ENCODE data around the gene EPHA8. TPM values are rescaled to one million over a fixed set of nuclear protein-coding genes. Genes with fewer than 3 reads are reported as not detected.

The EPHA8 gene
- total and polyA plus RNA-seq, 7 donors, result 0.01 to 0.03 TPM; not detected in 5

- intact Hi-C loops (cut with DNase I), result no loop called here
- TF ChIP-seq CTCF (IDR thresholded peaks at IDR 0.05), result no peak
- ATAC-seq (no peak), DNase-seq (peak in 1 of 2 donors; percentile 26)
- Histone ChIP-seq H3K27ac (no peak overlapping the region), H3K36me3 (ENCODE audit: insufficient read depth in 1 of 2, low read depth in 1 of 2) (no peaks in the 10 kb centered on the region), H3K27me3 (ENCODE audit: insufficient read depth in 3 of 3, low read length in 2 of 3) (peaks cover 0 to 35% (median 7%) of the 10 kb centered on the region in 3 donors), H3K9me3 (no peaks in the 10 kb centered on the region), H3K4me1 (no peaks in the 10 kb centered on the region), H3K4me3 (no peak overlapping the region)
- 73 to 81% (median 74%) methylated on average over 8 of the region's 8 CpGs for WGBS, 3 donors
Observed at GRCh38 chr1:22591576-22591975, 28.3 kb downstream of the EPHA8 start.

DNA sequence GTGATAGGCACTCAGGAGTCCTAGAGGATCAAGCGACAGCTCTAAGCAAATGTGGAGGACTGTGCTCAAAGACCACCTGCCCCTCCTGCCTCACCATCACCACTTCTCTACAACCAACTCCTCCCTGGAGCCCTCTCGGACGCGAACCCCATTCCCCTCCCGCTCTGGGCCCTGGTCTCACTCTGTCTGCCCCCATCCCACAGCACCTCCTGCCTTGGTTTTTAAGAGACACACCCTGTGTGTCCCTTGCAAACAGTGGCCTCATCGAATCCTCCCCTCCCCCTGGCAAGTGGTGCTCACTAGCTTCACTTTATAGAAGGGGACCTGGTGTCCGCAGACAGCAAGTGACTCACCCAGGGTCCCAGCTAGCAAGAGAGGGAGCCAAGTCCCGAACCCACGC is 28.8 kb downstream of the EPHA8 start:
- Histone ChIP-seq H3K4me1 (no peaks in the 10 kb centered on the region), H3K27ac (no peak overlapping the region), H3K27me3 (ENCODE audit: insufficient read depth in 3 of 3, low read length in 2 of 3) (peaks cover 0 to 35% (median 7%) of the 10 kb centered on the region in 3 donors), H3K36me3 (ENCODE audit: insufficient read depth in 1 of 2, low read depth in 1 of 2) (no peaks in the 10 kb centered on the region), H3K4me3 (no peak overlapping the region), H3K9me3 (no peaks in the 10 kb centered on the region)
- no peak for TF ChIP-seq CTCF (IDR thresholded peaks at IDR 0.05)
- no peak for ATAC-seq
- 82 to 87% (median 85%) methylated on average over 9 of the region's 9 CpGs for WGBS, 3 donors
- DNase-seq, result no peak
- intact Hi-C loops (cut with DNase I), result no loop called here

DNA sequence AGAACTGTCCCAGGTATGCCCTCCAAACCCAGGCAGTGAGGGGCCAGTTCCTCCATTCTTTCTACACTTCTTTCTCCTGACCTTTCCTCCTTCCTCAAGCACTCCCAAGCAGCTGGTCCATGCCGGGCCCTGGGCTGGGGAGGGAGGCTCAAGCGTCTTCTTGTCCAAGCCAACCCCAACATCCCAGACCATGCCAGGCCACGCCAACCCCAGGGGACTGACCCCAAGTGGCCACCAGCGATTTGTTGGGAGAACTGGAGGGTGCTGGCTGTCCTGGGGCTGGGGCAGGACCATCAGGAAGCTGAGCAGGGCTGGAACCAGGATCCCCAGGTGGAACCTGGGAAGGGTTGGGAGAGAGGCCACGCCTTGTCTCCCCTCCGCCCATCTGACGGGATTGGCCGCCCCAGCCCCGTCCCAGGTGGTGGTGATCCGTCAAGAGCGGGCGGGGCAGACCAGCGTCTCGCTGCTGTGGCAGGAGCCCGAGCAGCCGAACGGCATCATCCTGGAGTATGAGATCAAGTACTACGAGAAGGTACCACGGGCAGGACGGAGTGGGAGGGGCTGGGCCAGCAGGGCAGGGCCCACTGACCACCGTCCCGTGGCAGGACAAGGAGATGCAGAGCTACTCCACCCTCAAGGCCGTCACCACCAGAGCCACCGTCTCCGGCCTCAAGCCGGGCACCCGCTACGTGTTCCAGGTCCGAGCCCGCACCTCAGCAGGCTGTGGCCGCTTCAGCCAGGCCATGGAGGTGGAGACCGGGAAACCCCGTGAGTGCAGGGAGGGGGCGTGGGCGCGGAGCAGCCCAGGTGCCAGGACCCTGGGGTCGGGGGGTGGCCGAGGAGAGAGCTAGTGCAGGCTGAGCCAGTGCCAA is 29.9 kb downstream of the EPHA8 start:
- TF ChIP-seq CTCF (IDR thresholded peaks at IDR 0.05), result no peak
- Histone ChIP-seq H3K36me3 (ENCODE audit: insufficient read depth in 1 of 2, low read depth in 1 of 2) (no peaks in the 10 kb centered on the region), H3K4me3 (no peak overlapping the region), H3K27me3 (ENCODE audit: insufficient read depth in 3 of 3, low read length in 2 of 3) (peaks cover 0 to 43% (median 7%) of the 10 kb centered on the region in 3 donors), H3K27ac (no peak overlapping the region), H3K9me3 (no peaks in the 10 kb centered on the region), H3K4me1 (no peaks in the 10 kb centered on the region)
- WGBS, 3 donors, result 33 to 46% (median 42%) methylated on average over 38 of the region's 38 CpGs
- intact Hi-C loops (cut with DNase I), result no loop called here
- ATAC-seq, result no peak
- DNase-seq, result peak in 1 of 2 donors; percentile 42

DNA sequence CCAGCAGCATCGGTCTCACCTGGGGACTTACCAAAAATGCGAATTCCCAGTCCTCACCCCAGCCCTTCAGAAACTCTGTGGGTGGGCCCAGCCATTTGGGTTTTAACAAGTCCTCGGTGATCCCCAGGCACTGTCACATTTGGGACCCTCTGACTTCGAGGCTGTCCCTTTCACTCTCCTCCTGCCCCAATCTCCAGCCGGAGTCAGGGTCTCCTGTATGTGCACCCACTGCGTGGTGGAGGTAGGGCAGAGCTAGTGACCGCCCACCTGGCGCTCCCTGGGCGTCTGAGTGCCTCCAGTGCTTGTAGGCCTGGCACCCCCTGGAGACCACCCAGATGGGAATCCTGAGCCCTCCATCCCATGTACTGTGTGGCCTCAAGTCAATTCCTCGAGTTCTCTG is 31.1 kb downstream of the EPHA8 start:
- no peak for ATAC-seq
- peak in 1 of 2 donors; percentile 30 for DNase-seq
- intact Hi-C loops (cut with DNase I), result no loop called here
- Histone ChIP-seq H3K27ac (no peak overlapping the region), H3K36me3 (ENCODE audit: insufficient read depth in 1 of 2, low read depth in 1 of 2) (no peaks in the 10 kb centered on the region), H3K4me3 (no peak overlapping the region), H3K9me3 (no peaks in the 10 kb centered on the region), H3K27me3 (ENCODE audit: insufficient read depth in 3 of 3, low read length in 2 of 3) (peaks cover 0 to 52% (median 7%) of the 10 kb centered on the region in 3 donors), H3K4me1 (no peaks in the 10 kb centered on the region)
- WGBS, 3 donors, result 76 to 77% (median 76%) methylated on average over 10 of the region's 10 CpGs
- TF ChIP-seq CTCF (IDR thresholded peaks at IDR 0.05), result no peak

Measured in psoas muscle (tissue), 8 donors.